ENCODE measurements around the gene CCN2. TPM values are rescaled to one million over a fixed set of nuclear protein-coding genes. Genes with fewer than 3 reads are reported as not detected.

CCN2 gene
- polyA plus RNA-seq, 1 experiment = 326 TPM

DNA sequence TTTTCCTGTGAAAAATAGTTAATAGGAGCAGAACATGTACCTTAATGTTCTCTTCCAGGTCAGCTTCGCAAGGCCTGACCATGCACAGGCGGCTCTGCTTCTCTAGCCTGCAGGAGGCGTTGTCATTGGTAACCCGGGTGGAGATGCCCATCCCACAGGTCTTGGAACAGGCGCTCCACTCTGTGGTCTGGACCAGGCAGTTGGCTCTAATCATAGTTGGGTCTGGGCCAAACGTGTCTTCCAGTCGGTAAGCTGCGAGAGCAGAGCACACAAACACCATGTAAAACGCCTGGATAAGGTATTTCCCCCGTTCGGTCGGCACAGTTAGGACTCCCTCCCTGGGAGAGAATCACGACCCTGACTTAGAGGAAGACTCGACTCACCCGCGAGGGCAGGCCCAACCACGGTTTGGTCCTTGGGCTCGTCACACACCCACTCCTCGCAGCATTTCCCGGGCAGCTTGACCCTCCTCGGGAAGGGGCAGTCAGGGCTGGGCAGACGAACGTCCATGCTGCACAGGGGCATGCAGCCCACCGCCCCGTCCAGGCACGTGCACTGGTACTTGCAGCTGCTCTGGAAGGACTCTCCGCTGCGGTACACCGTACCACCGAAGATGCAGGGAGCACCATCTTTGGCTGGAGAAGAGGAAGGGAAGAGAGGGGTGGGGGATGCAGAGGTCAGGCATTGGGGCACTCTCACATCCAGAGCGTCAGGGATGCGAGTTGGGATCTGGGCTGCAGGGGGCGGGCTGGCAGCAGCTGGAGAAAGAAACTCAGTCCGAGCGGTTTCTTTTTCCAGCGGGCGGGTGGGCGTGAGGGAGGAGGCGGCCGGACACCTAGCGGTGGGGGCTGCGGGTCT, 1.0 kb downstream of the CCN2 start:
- TF ChIP-seq, protein P1, sequence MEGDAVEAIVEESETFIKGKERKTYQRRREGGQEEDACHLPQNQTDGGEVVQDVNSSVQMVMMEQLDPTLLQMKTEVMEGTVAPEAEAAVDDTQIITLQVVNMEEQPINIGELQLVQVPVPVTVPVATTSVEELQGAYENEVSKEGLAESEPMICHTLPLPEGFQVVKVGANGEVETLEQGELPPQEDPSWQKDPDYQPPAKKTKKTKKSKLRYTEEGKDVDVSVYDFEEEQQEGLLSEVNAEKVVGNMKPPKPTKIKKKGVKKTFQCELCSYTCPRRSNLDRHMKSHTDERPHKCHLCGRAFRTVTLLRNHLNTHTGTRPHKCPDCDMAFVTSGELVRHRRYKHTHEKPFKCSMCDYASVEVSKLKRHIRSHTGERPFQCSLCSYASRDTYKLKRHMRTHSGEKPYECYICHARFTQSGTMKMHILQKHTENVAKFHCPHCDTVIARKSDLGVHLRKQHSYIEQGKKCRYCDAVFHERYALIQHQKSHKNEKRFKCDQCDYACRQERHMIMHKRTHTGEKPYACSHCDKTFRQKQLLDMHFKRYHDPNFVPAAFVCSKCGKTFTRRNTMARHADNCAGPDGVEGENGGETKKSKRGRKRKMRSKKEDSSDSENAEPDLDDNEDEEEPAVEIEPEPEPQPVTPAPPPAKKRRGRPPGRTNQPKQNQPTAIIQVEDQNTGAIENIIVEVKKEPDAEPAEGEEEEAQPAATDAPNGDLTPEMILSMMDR (IDR thresholded peaks at IDR 0.05; ENCODE audit: insufficient read depth, low read depth, low read length) = peak; percentile 71
- Histone ChIP-seq H3K4me3 (ENCODE audit: low read depth, low read length) (peak overlapping the region; percentile 60), H3K36me3 (ENCODE audit: control insufficient read depth, insufficient read depth, low read length) (peaks cover 15% of the 10 kb centered on the region), H3K27me3 (ENCODE audit: control insufficient read depth, insufficient read depth, low read length) (no peaks in the 10 kb centered on the region)
- peak; percentile 42 for DNase-seq (ENCODE audit: low read depth)
- POLR2A ChIA-PET = interaction anchor here (0.7 to 2.5 kb wide), 7 partner anchors 135 to 285 kb away, joined by 3 to 15 read pairs (median 5); no protein-coding TSS in a partner anchor
- CTCF ChIA-PET = interaction anchor here (0.9 to 2.8 kb wide), 16 partner anchors 22 to 330 kb away, joined by 3 to 11 read pairs (median 4); no protein-coding TSS in a partner anchor

DNA sequence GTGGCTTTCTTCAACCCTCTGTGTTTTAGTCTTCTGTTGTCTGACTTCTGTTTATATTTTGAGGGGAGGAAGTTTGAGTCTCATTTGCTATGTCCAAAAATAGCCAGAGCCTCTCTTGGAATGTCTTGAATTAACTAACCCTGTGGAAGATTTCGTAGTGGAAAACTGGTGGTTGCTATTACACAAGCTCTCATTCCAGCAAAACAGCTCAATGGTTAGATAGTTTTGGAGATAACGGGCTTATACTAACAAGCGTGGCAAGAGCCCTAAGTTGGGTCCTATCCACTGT, 1.6 kb downstream of the CCN2 start:
- TF ChIP-seq, protein P1 (IDR thresholded peaks at IDR 0.05; ENCODE audit: insufficient read depth, low read depth, low read length) = no peak
- DNase-seq (ENCODE audit: low read depth) = peak; percentile 44
- Histone ChIP-seq H3K4me3 (ENCODE audit: low read depth, low read length) (peak overlapping the region; percentile 60), H3K36me3 (ENCODE audit: control insufficient read depth, insufficient read depth, low read length) (peaks cover 15% of the 10 kb centered on the region), H3K27me3 (ENCODE audit: control insufficient read depth, insufficient read depth, low read length) (no peaks in the 10 kb centered on the region)
- ChIA-PET CTCF (interaction anchor here (0.9 to 2.8 kb wide), 12 partner anchors 22 to 330 kb away, joined by 3 to 9 read pairs (median 4); no protein-coding TSS in a partner anchor), POLR2A (interaction anchor here (0.6 to 2.5 kb wide), 8 partner anchors 96 to 286 kb away, joined by 3 to 15 read pairs (median 6); no protein-coding TSS in a partner anchor)

DNA sequence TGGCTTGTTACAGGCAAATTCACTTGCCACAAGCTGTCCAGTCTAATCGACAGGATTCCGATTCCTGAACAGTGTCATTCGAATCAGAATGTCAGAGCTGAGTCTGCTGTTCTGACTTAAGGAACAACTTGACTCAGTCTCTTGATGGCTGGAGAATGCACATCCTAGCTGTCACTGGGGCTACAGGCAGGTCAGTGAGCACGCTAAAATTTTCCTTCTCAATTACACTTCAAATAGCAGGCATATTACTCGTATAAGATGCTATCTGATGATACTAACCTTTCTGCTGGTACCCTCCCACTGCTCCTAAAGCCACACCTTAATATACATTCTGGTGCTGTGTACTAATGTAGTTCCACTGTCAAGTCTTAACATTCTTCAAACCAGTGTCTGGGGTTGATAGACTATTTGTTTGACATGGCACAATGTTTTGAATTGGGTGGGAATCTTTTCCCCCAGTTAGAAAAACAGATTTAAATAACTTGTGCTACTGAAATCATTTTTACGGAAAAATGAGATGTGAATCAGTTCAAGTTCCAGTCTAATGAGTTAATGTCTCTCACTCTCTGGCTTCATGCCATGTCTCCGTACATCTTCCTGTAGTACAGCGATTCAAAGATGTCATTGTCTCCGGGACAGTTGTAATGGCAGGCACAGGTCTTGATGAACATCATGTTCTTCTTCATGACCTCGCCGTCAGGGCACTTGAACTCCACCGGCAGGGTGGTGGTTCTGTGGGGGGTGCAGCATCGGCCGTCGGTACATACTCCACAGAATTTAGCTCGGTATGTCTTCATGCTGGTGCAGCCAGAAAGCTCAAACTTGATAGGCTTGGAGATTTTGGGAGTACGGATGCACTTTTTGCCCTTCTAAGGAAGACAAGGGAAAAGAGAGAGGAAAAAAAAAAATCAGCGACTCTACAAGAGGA, 2.2 kb downstream of the CCN2 start:
- ChIA-PET CTCF (interaction anchor here (0.9 to 2.8 kb wide), 12 partner anchors 23 to 331 kb away, joined by 3 to 7 read pairs (median 4); no protein-coding TSS in a partner anchor), POLR2A (interaction anchor here (0.6 to 2.5 kb wide), 9 partner anchors 11 to 287 kb away, joined by 3 to 15 read pairs (median 4); no protein-coding TSS in a partner anchor)
- Histone ChIP-seq H3K36me3 (ENCODE audit: control insufficient read depth, insufficient read depth, low read length) (peaks cover 15% of the 10 kb centered on the region), H3K4me3 (ENCODE audit: low read depth, low read length) (peak overlapping the region; percentile 60), H3K27me3 (ENCODE audit: control insufficient read depth, insufficient read depth, low read length) (no peaks in the 10 kb centered on the region)
- DNase-seq (ENCODE audit: low read depth) = peak; percentile 65
- TF ChIP-seq, protein P1 (IDR thresholded peaks at IDR 0.05; ENCODE audit: insufficient read depth, low read depth, low read length) = no peak

DNA sequence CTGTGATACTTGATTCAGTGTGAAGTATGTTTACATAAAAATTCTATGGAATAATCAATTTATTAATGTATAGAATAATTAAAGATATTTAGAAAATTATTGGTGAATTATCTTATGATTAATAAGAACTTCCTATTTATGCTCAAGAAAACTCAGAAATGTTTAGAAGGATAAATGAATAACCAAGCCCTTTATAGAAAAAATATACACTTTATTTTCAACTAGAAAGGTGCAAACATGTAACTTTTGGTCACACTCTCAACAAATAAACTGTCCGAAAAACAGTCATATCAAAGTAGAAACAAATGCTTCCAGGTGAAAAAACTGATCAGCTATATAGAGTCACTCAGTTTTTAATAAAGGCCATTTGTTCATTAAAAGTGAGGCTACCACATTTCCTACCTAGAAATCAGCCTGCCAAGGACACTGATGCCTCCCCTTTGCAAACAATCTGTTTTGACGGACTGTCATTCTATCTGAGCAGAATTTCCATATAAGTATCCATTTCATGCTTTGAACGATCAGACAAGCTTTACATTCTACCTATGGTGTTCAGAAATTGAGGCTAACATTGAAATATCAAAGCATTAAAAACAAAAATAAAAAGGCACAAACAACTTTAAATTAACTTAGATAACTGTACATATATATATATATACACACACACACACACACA, 3.0 kb downstream of the CCN2 start:
- H3K4me3 ChIP-seq (ENCODE audit: low read depth, low read length) = peak overlapping the region; percentile 60
- DNase-seq (ENCODE audit: low read depth) = peak; percentile 54
- CTCF ChIA-PET = interaction anchor here (0.8 to 1.6 kb wide), 3 partner anchors 25 to 273 kb away, joined by 3 to 4 read pairs (median 3); no protein-coding TSS in a partner anchor
- TF ChIP-seq, protein P1 (IDR thresholded peaks at IDR 0.05; ENCODE audit: insufficient read depth, low read depth, low read length) = no peak
- POLR2A ChIA-PET = interaction anchor here (0.6 to 2.5 kb wide), 6 partner anchors 9 to 199 kb away, joined by 3 to 11 read pairs (median 5); no protein-coding TSS in a partner anchor
- no peaks in the 10 kb centered on the region for H3K27me3 ChIP-seq (ENCODE audit: control insufficient read depth, insufficient read depth, low read length)
- peaks cover 15% of the 10 kb centered on the region for H3K36me3 ChIP-seq (ENCODE audit: control insufficient read depth, insufficient read depth, low read length)
